Liver (tissue), 9 donors: Measurements from ENCODE around the gene MAP2K4. TPM values are rescaled to one million over a fixed set of nuclear protein-coding genes. Genes with fewer than 3 reads are reported as not detected.

Source experiments
- DNase-seq: peaks from one replicate; pipeline ENCODE4 v3.0.0-alpha.2; 2017; ENCODE audit warnings: low spot score
- H3K27ac ChIP-seq, 2 donors: one replicate each; pipeline ENCODE4 v1.7.0; 2013; ENCODE audit warnings: inconsistent platforms in 2 of 2, low read length in 2 of 2, control low read depth in 1 of 2, low read depth in 1 of 2, mild to moderate bottlenecking in 1 of 2
- H3K27me3 ChIP-seq, 4 donors: one replicate each; pipeline versions ENCODE4 v1.6.1 to v1.7.0; 2013; ENCODE audit warnings: low read length in 3 of 4, inconsistent platforms in 1 of 4, mild to moderate bottlenecking in 1 of 4, moderate library complexity in 1 of 4; ENCODE audit not compliant: control insufficient read depth in 4 of 4, insufficient read depth in 4 of 4
- H3K36me3 ChIP-seq, 4 donors: one replicate each; pipeline versions ENCODE4 v1.6.1 to v1.7.0; 2013; ENCODE audit warnings: low read length in 3 of 4, mild to moderate bottlenecking in 3 of 4, low read depth in 1 of 4, moderate library complexity in 1 of 4; ENCODE audit not compliant: control insufficient read depth in 4 of 4, insufficient read depth in 3 of 4
- H3K4me1 ChIP-seq, 4 donors: one replicate each; pipeline versions ENCODE4 v1.6.1 to v1.7.0; 2013; ENCODE audit warnings: low read length in 3 of 4, mild to moderate bottlenecking in 3 of 4, moderate library complexity in 1 of 4; ENCODE audit not compliant: control insufficient read depth in 4 of 4, insufficient read depth in 4 of 4
- H3K4me3 ChIP-seq, 3 donors: one replicate each; pipeline versions ENCODE4 v1.6.1 to v1.7.0; 2013; ENCODE audit warnings: low read length in 3 of 3, control low read depth in 1 of 3, low read depth in 1 of 3, mild to moderate bottlenecking in 1 of 3
- H3K9ac ChIP-seq, 2 donors: one replicate each; pipeline ENCODE4 v1.7.0; 2013; ENCODE audit warnings: low read length in 2 of 2, mild to moderate bottlenecking in 2 of 2, moderate library complexity in 2 of 2, control low read depth in 1 of 2, low read depth in 1 of 2
- H3K9me3 ChIP-seq, 4 donors: one replicate each; pipeline versions ENCODE4 v1.6.1 to v1.7.0; 2013; ENCODE audit warnings: low read length in 3 of 4; ENCODE audit not compliant: control insufficient read depth in 4 of 4
- EGR1 ChIP-seq, 2 donors: IDR thresholded peaks; 2 replicates each; pipeline ENCODE4 v1.6.1; 2016 to 2018; ENCODE audit warnings: antibody characterized with exemption in 2 of 2, low read depth in 2 of 2
- FOXA1 ChIP-seq: IDR thresholded peaks from 2 replicates; pipeline ENCODE4 v1.6.1; 2016; ENCODE audit warnings: antibody characterized with exemption
- FOXA2 ChIP-seq: IDR thresholded peaks from 2 replicates; pipeline ENCODE4 v1.6.1; 2016; ENCODE audit warnings: antibody characterized with exemption
- GABPA ChIP-seq, 2 donors: IDR thresholded peaks in 1 of 2; conservative IDR thresholded peaks in 1 of 2; 2 replicates each; pipeline ENCODE4 v1.6.1; 2016; ENCODE audit warnings: antibody characterized with exemption in 2 of 2, mild to moderate bottlenecking in 1 of 2, moderate library complexity in 1 of 2
- HNF4A ChIP-seq, 2 donors: conservative IDR thresholded peaks; 2 replicates each; pipeline ENCODE4 v1.6.1; 2016; ENCODE audit warnings: antibody characterized with exemption in 2 of 2, mild to moderate bottlenecking in 2 of 2
- HNF4G ChIP-seq: IDR thresholded peaks from 2 replicates; pipeline ENCODE4 v1.6.1; 2016; ENCODE audit warnings: antibody characterized with exemption
- JUND ChIP-seq, 2 donors: IDR thresholded peaks; 2 replicates each; pipeline ENCODE4 v1.6.1; 2016; ENCODE audit warnings: antibody characterized with exemption in 2 of 2
- NR2F2 ChIP-seq: IDR thresholded peaks from 2 replicates; pipeline ENCODE4 v1.6.1; 2016; ENCODE audit warnings: antibody characterized with exemption
- RAD21 ChIP-seq, 2 donors: IDR thresholded peaks; 2 replicates each; pipeline ENCODE4 v1.6.1; 2016; ENCODE audit warnings: antibody characterized with exemption in 2 of 2, mild to moderate bottlenecking in 2 of 2
- RXRA ChIP-seq, 2 donors: IDR thresholded peaks; 2 replicates each; pipeline ENCODE4 v1.6.1; 2017 to 2018; ENCODE audit warnings: antibody characterized with exemption in 2 of 2, mild to moderate bottlenecking in 1 of 2
- SP1 ChIP-seq: IDR thresholded peaks from 2 replicates; pipeline ENCODE4 v1.6.1; 2018; ENCODE audit warnings: antibody characterized with exemption, mild to moderate bottlenecking
- TAF1 ChIP-seq: conservative IDR thresholded peaks from 2 replicates; pipeline ENCODE4 v1.6.1; 2016; ENCODE audit warnings: antibody characterized with exemption, mild to moderate bottlenecking
- YY1 ChIP-seq: IDR thresholded peaks from 2 replicates; pipeline ENCODE4 v1.6.1; 2016; ENCODE audit warnings: antibody characterized with exemption, mild to moderate bottlenecking
- WGBS: extraction: QIAGEN DNeasy Blood & Tissue Kit; methylation state at CpG from one replicate; pipeline ENCODE4 v1.1.7; 2013; 5-methylcytosine and 5-hydroxymethylcytosine counted together
- polyA plus RNA-seq, 2 donors: library from polyadenylated mRNA; stranded (reverse) in 1 of 2; unstranded in 1 of 2; fragments of 200-250 nt in 1 of 2; fragments of >200 nt in 1 of 2; fragmentation: Nextera tagmentation in 1 of 2; extraction: Ambion mirVana in 1 of 2; gene quantifications; one replicate each; pipeline versions ENCODE4 v1.2.1 to v1.2.3, GENCODE V29; 2013 to 2015
- total RNA-seq, 2 donors: library from RNA; depleted of rRNA; stranded (reverse); fragments of >200 nt; gene quantifications; one replicate each; pipeline ENCODE4 v1.2.3, GENCODE V29; 2014
- TF ChIP-seq, protein P1 (sequence below): fragments of 150-350 bp; IDR thresholded peaks from 2 replicates; pipeline ENCODE4 v1.5.1; 2017; ENCODE audit warnings: improper control_type of control experiment, low read depth, low read length; ENCODE audit not compliant: missing input control
- TF ChIP-seq, protein P2 (sequence below): IDR thresholded peaks from 2 replicates; pipeline ENCODE4 v1.6.1; 2016; ENCODE audit warnings: antibody characterized with exemption
- TF ChIP-seq, protein P3 (sequence below): IDR thresholded peaks from 2 replicates; pipeline ENCODE4 v1.6.1; 2016; ENCODE audit warnings: antibody characterized with exemption
- TF ChIP-seq, protein P4 (sequence below): IDR thresholded peaks from 2 replicates; pipeline ENCODE4 v1.6.1; 2016; ENCODE audit warnings: antibody characterized with exemption, mild to moderate bottlenecking
- TF ChIP-seq, protein P5 (sequence below): IDR thresholded peaks from 2 replicates; pipeline ENCODE4 v1.6.1; 2016; ENCODE audit warnings: antibody characterized with exemption
- donor health status: healthy.
- donor health status: healthy.
- donor health status: healthy.
- donor health status: healthy.
- donor health status: healthy.

The MAP2K4 gene
- total and polyA plus RNA-seq, 4 donors = 9.2 to 23.8 (median 14.7) TPM

- Histone ChIP-seq H3K27me3 (no peaks in the 10 kb centered on the region), H3K27ac (no peak overlapping the region), H3K4me1 (no peaks in the 10 kb centered on the region), H3K9me3 (no peaks in the 10 kb centered on the region), H3K9ac (no peak overlapping the region), H3K4me3 (no peak overlapping the region), H3K36me3 (no peaks in the 10 kb centered on the region)
- no peak for DNase-seq
- WGBS = 14% methylated on average over 7 of the region's 7 CpGs
- TF ChIP-seq, protein P1, sequence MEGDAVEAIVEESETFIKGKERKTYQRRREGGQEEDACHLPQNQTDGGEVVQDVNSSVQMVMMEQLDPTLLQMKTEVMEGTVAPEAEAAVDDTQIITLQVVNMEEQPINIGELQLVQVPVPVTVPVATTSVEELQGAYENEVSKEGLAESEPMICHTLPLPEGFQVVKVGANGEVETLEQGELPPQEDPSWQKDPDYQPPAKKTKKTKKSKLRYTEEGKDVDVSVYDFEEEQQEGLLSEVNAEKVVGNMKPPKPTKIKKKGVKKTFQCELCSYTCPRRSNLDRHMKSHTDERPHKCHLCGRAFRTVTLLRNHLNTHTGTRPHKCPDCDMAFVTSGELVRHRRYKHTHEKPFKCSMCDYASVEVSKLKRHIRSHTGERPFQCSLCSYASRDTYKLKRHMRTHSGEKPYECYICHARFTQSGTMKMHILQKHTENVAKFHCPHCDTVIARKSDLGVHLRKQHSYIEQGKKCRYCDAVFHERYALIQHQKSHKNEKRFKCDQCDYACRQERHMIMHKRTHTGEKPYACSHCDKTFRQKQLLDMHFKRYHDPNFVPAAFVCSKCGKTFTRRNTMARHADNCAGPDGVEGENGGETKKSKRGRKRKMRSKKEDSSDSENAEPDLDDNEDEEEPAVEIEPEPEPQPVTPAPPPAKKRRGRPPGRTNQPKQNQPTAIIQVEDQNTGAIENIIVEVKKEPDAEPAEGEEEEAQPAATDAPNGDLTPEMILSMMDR = peak; percentile 64
- TF ChIP-seq RAD21 (IDR thresholded peaks at IDR 0.05) (peak; percentile 71 to 78), EGR1 (IDR thresholded peaks at IDR 0.05; ENCODE audit: low read depth in 2 of 2) (no peak), RXRA (IDR thresholded peaks at IDR 0.05) (no peak), JUND (IDR thresholded peaks at IDR 0.05) (no peak)
Measured at GRCh38 chr17:12180644-12181261, 160.1 kb downstream of the MAP2K4 start.

GRCh38 chr17:12187658-12188057 lies 167.0 kb downstream of the MAP2K4 start:
- H3K9ac ChIP-seq = no peak overlapping the region
- no peaks in the 10 kb centered on the region for H3K36me3 ChIP-seq
- peaks cover 0 to 7% (median 1%) of the 10 kb centered on the region in 4 donors for H3K9me3 ChIP-seq
- 87% methylated on average over 1 of the region's 1 CpG for WGBS
- no peak overlapping the region for H3K27ac ChIP-seq
- no peak overlapping the region for H3K4me3 ChIP-seq
- no peak for DNase-seq
- H3K4me1 ChIP-seq = no peaks in the 10 kb centered on the region
- TF ChIP-seq, protein P2, sequence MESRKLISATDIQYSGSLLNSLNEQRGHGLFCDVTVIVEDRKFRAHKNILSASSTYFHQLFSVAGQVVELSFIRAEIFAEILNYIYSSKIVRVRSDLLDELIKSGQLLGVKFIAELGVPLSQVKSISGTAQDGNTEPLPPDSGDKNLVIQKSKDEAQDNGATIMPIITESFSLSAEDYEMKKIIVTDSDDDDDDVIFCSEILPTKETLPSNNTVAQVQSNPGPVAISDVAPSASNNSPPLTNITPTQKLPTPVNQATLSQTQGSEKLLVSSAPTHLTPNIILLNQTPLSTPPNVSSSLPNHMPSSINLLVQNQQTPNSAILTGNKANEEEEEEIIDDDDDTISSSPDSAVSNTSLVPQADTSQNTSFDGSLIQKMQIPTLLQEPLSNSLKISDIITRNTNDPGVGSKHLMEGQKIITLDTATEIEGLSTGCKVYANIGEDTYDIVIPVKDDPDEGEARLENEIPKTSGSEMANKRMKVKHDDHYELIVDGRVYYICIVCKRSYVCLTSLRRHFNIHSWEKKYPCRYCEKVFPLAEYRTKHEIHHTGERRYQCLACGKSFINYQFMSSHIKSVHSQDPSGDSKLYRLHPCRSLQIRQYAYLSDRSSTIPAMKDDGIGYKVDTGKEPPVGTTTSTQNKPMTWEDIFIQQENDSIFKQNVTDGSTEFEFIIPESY = no peak
- TF ChIP-seq, protein P3, sequence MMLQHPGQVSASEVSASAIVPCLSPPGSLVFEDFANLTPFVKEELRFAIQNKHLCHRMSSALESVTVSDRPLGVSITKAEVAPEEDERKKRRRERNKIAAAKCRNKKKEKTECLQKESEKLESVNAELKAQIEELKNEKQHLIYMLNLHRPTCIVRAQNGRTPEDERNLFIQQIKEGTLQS = no peak
- TF ChIP-seq, protein P1 = no peak
- TF ChIP-seq SP1 (no peak), RAD21 (IDR thresholded peaks at IDR 0.05) (no peak), NR2F2 (no peak), EGR1 (IDR thresholded peaks at IDR 0.05; ENCODE audit: low read depth in 2 of 2) (no peak), GABPA (IDR thresholded peaks at IDR 0.05 in 1 of 2, conservative IDR thresholded peaks at IDR 0.05 in 1 of 2) (no peak), TAF1 (no peak), FOXA2 (no peak), FOXA1 (no peak), JUND (IDR thresholded peaks at IDR 0.05) (no peak), HNF4A (conservative IDR thresholded peaks at IDR 0.05) (no peak), RXRA (IDR thresholded peaks at IDR 0.05) (no peak), HNF4G (no peak), YY1 (no peak)
- TF ChIP-seq, protein P4, sequence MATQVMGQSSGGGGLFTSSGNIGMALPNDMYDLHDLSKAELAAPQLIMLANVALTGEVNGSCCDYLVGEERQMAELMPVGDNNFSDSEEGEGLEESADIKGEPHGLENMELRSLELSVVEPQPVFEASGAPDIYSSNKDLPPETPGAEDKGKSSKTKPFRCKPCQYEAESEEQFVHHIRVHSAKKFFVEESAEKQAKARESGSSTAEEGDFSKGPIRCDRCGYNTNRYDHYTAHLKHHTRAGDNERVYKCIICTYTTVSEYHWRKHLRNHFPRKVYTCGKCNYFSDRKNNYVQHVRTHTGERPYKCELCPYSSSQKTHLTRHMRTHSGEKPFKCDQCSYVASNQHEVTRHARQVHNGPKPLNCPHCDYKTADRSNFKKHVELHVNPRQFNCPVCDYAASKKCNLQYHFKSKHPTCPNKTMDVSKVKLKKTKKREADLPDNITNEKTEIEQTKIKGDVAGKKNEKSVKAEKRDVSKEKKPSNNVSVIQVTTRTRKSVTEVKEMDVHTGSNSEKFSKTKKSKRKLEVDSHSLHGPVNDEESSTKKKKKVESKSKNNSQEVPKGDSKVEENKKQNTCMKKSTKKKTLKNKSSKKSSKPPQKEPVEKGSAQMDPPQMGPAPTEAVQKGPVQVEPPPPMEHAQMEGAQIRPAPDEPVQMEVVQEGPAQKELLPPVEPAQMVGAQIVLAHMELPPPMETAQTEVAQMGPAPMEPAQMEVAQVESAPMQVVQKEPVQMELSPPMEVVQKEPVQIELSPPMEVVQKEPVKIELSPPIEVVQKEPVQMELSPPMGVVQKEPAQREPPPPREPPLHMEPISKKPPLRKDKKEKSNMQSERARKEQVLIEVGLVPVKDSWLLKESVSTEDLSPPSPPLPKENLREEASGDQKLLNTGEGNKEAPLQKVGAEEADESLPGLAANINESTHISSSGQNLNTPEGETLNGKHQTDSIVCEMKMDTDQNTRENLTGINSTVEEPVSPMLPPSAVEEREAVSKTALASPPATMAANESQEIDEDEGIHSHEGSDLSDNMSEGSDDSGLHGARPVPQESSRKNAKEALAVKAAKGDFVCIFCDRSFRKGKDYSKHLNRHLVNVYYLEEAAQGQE = no peak
- TF ChIP-seq, protein P5, sequence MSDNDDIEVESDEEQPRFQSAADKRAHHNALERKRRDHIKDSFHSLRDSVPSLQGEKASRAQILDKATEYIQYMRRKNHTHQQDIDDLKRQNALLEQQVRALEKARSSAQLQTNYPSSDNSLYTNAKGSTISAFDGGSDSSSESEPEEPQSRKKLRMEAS = no peak
- no peaks in the 10 kb centered on the region for H3K27me3 ChIP-seq
